ENCODE data around the gene KIAA1614.
A peak's percentile ranks its signal among the peaks of the same experiment; 100 is the strongest.

Gene KIAA1614

DNA sequence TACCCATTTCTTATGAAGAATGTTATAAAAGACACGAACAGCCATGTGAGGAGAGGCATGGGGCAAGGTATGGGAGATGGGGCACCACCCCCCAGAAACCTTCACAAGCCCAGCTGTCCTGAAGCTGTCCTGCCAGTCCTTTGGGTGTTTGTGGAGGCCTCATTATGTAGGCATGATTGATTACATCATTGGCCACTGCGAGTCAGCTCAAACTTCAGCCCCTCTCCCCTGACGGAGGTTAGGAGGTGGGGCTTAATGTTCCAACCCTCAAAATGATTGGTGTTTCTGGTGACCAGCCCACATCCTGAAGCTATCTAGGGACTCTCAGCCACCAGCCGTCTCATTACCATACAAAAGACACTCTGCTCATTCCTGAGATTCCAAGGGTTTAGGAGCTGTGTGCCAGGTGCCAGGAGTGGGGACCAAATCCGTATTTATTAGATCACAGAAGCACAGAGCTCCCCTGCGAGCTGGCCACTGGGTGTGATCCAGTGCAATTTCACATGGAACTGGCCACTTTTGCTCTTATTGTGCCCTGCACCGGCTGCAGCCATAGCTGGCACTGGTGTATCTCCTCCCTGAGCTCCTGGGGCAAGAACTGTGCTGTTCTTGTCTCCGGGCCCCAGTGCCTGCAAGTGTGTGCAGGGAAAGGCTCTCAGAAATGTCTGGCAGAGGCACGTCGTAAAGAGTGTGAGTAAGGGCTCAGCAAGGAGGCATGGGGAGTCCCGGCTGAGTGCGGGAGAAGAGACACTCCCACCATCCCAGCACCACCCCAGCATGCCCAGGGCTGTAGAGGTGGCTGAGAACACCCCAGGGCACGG is 10.5 kb downstream of the KIAA1614 start:
- H3K4me2 ChIP-seq (ENCODE audit: low read length) = peak overlapping the region; percentile 68
- H2BK15ac ChIP-seq (replicated peaks; ENCODE audit: low read depth) = no peak overlapping the region
- H3K56ac ChIP-seq (ENCODE audit: low read length) = peak overlapping the region; percentile 61
- peak overlapping the region; percentile 31 for H2BK5ac ChIP-seq (ENCODE audit: low read length)
- H3K23ac ChIP-seq (ENCODE audit: low read length) = peak overlapping the region; percentile 15
- WGBS (ENCODE audit: extremely low coverage, insufficient coverage, low lambda C conversion rate) = no CpG with 5 or more reads among the region's 13 CpGs
- H2AK5ac ChIP-seq (ENCODE audit: low read length) = peak overlapping the region; percentile 68
- no peak overlapping the region for H2BK120ac ChIP-seq (ENCODE audit: low read depth, low read length)
- H3K79me1 ChIP-seq (ENCODE audit: low read length) = no peaks in the 10 kb centered on the region
- peak overlapping the region; percentile 39 for H3K9ac ChIP-seq (ENCODE audit: low read length)
- no peak overlapping the region for H3K4ac ChIP-seq (ENCODE audit: low read depth, low read length)
- H3K18ac ChIP-seq (ENCODE audit: low read length) = peak overlapping the region; percentile 30
- H4K5ac ChIP-seq (ENCODE audit: low read length) = no peak overlapping the region
- peak overlapping the region; percentile 75 for H3K27ac ChIP-seq (ENCODE audit: low read depth, low read length)
- no peaks in the 10 kb centered on the region for H3K27me3 ChIP-seq (ENCODE audit: insufficient read depth, low read length, poor library complexity)
- H4K8ac ChIP-seq (ENCODE audit: low read depth, low read length) = no peak overlapping the region
- H3K36me3 ChIP-seq (ENCODE audit: control insufficient read depth, insufficient read depth, low read length) = no peaks in the 10 kb centered on the region
- H3K79me2 ChIP-seq (ENCODE audit: control insufficient read depth, insufficient read depth, low read length) = no peaks in the 10 kb centered on the region
- no peak overlapping the region for H3K4me3 ChIP-seq (ENCODE audit: low read length)
- DNase-seq = peak; percentile 99
- H3K4me1 ChIP-seq (ENCODE audit: control insufficient read depth, low read depth, low read length) = peaks cover 29% of the 10 kb centered on the region

DNA sequence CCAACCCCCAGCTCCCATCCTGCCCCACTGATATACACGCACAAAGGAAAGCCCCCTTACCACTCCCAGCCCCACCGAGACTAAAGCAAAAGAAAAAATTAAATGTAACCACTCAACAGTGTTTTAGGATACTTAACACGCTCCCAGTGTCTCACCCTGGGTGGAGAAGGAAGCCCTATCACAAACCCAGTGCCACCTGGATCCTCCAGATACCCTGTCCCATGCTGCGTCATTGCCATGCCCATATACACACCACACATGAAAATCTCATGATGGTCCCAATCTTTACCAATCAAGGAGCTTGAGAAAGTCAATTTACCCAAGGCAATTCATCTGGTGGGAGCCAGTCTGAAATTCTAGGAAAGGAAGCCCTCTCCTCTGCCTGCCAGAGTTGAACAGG is 11.2 kb downstream of the KIAA1614 start:
- DNase-seq = no peak
- Histone ChIP-seq H3K4me1 (ENCODE audit: control insufficient read depth, low read depth, low read length) (peaks cover 29% of the 10 kb centered on the region), H3K27ac (ENCODE audit: low read depth, low read length) (peak overlapping the region; percentile 75)

GRCh38 chr1:180924939-180925338 is 12.2 kb downstream of the KIAA1614 start:
- no peak for DNase-seq
- Histone ChIP-seq H2BK120ac (ENCODE audit: low read depth, low read length) (no peak overlapping the region), H3K4me3 (ENCODE audit: low read length) (no peak overlapping the region), H3K23ac (ENCODE audit: low read length) (peak overlapping the region; percentile 81), H2BK15ac (replicated peaks; ENCODE audit: low read depth) (no peak overlapping the region), H4K5ac (ENCODE audit: low read length) (no peak overlapping the region), H3K27ac (ENCODE audit: low read depth, low read length) (no peak overlapping the region), H3K27me3 (ENCODE audit: insufficient read depth, low read length, poor library complexity) (no peaks in the 10 kb centered on the region), H3K4me2 (ENCODE audit: low read length) (no peak overlapping the region), H3K4me1 (ENCODE audit: control insufficient read depth, low read depth, low read length) (peaks cover 29% of the 10 kb centered on the region), H3K9ac (ENCODE audit: low read length) (no peak overlapping the region), H2AK5ac (ENCODE audit: low read length) (no peak overlapping the region), H2BK5ac (ENCODE audit: low read length) (no peak overlapping the region), H3K36me3 (ENCODE audit: control insufficient read depth, insufficient read depth, low read length) (no peaks in the 10 kb centered on the region), H3K79me2 (ENCODE audit: control insufficient read depth, insufficient read depth, low read length) (no peaks in the 10 kb centered on the region), H4K8ac (ENCODE audit: low read depth, low read length) (no peak overlapping the region), H3K79me1 (ENCODE audit: low read length) (no peaks in the 10 kb centered on the region), H3K4ac (ENCODE audit: low read depth, low read length) (no peak overlapping the region), H3K56ac (ENCODE audit: low read length) (no peak overlapping the region), H3K18ac (ENCODE audit: low read length) (no peak overlapping the region)
- no CpG with 5 or more reads among the region's 2 CpGs for WGBS (ENCODE audit: extremely low coverage, insufficient coverage, low lambda C conversion rate)

More for the DNA sequence above, 11.2 kb downstream of the KIAA1614 start:
- Histone ChIP-seq H3K36me3 (ENCODE audit: control insufficient read depth, insufficient read depth, low read length) (no peaks in the 10 kb centered on the region), H2BK120ac (ENCODE audit: low read depth, low read length) (no peak overlapping the region), H2AK5ac (ENCODE audit: low read length) (peak overlapping the region; percentile 94), H2BK15ac (replicated peaks; ENCODE audit: low read depth) (no peak overlapping the region), H3K79me2 (ENCODE audit: control insufficient read depth, insufficient read depth, low read length) (no peaks in the 10 kb centered on the region), H3K4me3 (ENCODE audit: low read length) (no peak overlapping the region), H3K56ac (ENCODE audit: low read length) (peak overlapping the region; percentile 61), H3K79me1 (ENCODE audit: low read length) (no peaks in the 10 kb centered on the region), H3K4me2 (ENCODE audit: low read length) (no peak overlapping the region), H2BK5ac (ENCODE audit: low read length) (peak overlapping the region; percentile 31), H3K27me3 (ENCODE audit: insufficient read depth, low read length, poor library complexity) (no peaks in the 10 kb centered on the region), H4K5ac (ENCODE audit: low read length) (no peak overlapping the region), H3K4ac (ENCODE audit: low read depth, low read length) (no peak overlapping the region), H3K9ac (ENCODE audit: low read length) (no peak overlapping the region), H3K18ac (ENCODE audit: low read length) (peak overlapping the region; percentile 16), H4K8ac (ENCODE audit: low read depth, low read length) (no peak overlapping the region), H3K23ac (ENCODE audit: low read length) (peak overlapping the region; percentile 15)
- no CpG with 5 or more reads among the region's 4 CpGs for WGBS (ENCODE audit: extremely low coverage, insufficient coverage, low lambda C conversion rate)

DNA sequence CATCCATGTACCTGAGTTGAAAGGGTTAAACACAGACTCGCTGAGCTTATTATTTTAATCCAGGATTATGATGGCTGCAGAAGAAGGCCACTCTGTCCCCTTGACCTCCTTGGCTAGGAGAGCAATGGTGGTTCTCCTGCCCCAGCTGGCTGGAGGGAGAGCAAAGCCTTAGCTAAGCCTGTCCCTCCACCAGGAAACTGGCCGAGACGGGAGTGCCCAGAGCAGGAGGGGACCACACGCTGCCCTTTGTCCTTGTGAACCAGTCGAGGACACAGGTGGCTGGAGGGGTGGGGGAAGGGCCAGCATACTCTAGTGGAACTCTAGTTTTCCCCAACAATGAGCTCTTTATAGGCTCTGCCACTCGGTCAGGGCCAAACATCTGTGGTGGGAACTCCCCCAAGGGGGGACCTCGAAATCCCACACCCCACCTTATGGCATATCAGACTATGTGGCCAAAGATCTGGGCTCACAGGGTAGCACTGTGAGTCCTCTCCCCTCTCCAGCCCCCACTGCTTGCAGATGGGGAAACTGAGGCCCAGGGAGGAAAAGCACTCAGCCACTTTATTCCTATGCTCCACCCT is 12.9 kb downstream of the KIAA1614 start:
- DNase-seq = no peak

GRCh38 chr1:180926164-180926981 is 13.7 kb downstream of the KIAA1614 start:
- Histone ChIP-seq H2BK120ac (ENCODE audit: low read depth, low read length) (no peak overlapping the region), H3K4me3 (ENCODE audit: low read length) (no peak overlapping the region), H3K18ac (ENCODE audit: low read length) (no peak overlapping the region), H3K36me3 (ENCODE audit: control insufficient read depth, insufficient read depth, low read length) (no peaks in the 10 kb centered on the region), H3K4ac (ENCODE audit: low read depth, low read length) (no peak overlapping the region), H3K79me2 (ENCODE audit: control insufficient read depth, insufficient read depth, low read length) (no peaks in the 10 kb centered on the region), H2BK15ac (replicated peaks; ENCODE audit: low read depth) (no peak overlapping the region), H4K8ac (ENCODE audit: low read depth, low read length) (no peak overlapping the region), H3K27ac (ENCODE audit: low read depth, low read length) (no peak overlapping the region), H3K23ac (ENCODE audit: low read length) (no peak overlapping the region), H3K56ac (ENCODE audit: low read length) (peak overlapping the region; percentile 31), H3K27me3 (ENCODE audit: insufficient read depth, low read length, poor library complexity) (no peaks in the 10 kb centered on the region), H3K79me1 (ENCODE audit: low read length) (no peaks in the 10 kb centered on the region), H3K9ac (ENCODE audit: low read length) (no peak overlapping the region), H3K4me2 (ENCODE audit: low read length) (no peak overlapping the region), H3K4me1 (ENCODE audit: control insufficient read depth, low read depth, low read length) (peaks cover 27% of the 10 kb centered on the region), H2BK5ac (ENCODE audit: low read length) (no peak overlapping the region), H4K5ac (ENCODE audit: low read length) (no peak overlapping the region), H2AK5ac (ENCODE audit: low read length) (peak overlapping the region; percentile 38)
- no CpG with 5 or more reads among the region's 14 CpGs for WGBS (ENCODE audit: extremely low coverage, insufficient coverage, low lambda C conversion rate)
- no peak for DNase-seq

More for the DNA sequence above, 12.9 kb downstream of the KIAA1614 start:
- no peak overlapping the region for H3K4ac ChIP-seq (ENCODE audit: low read depth, low read length)
- H3K56ac ChIP-seq (ENCODE audit: low read length) = no peak overlapping the region
- H3K9ac ChIP-seq (ENCODE audit: low read length) = no peak overlapping the region
- H2BK15ac ChIP-seq (replicated peaks; ENCODE audit: low read depth) = no peak overlapping the region
- H3K18ac ChIP-seq (ENCODE audit: low read length) = no peak overlapping the region
- H3K4me1 ChIP-seq (ENCODE audit: control insufficient read depth, low read depth, low read length) = peaks cover 27% of the 10 kb centered on the region
- no peaks in the 10 kb centered on the region for H3K36me3 ChIP-seq (ENCODE audit: control insufficient read depth, insufficient read depth, low read length)
- WGBS (ENCODE audit: extremely low coverage, insufficient coverage, low lambda C conversion rate) = no CpG with 5 or more reads among the region's 7 CpGs
- H4K5ac ChIP-seq (ENCODE audit: low read length) = no peak overlapping the region
- no peak overlapping the region for H2BK5ac ChIP-seq (ENCODE audit: low read length)
- no peak overlapping the region for H4K8ac ChIP-seq (ENCODE audit: low read depth, low read length)
- H3K4me3 ChIP-seq (ENCODE audit: low read length) = no peak overlapping the region
- no peak overlapping the region for H3K23ac ChIP-seq (ENCODE audit: low read length)
- H2BK120ac ChIP-seq (ENCODE audit: low read depth, low read length) = no peak overlapping the region
- H2AK5ac ChIP-seq (ENCODE audit: low read length) = peak overlapping the region; percentile 38
- no peaks in the 10 kb centered on the region for H3K79me1 ChIP-seq (ENCODE audit: low read length)
- H3K27ac ChIP-seq (ENCODE audit: low read depth, low read length) = no peak overlapping the region
- H3K79me2 ChIP-seq (ENCODE audit: control insufficient read depth, insufficient read depth, low read length) = no peaks in the 10 kb centered on the region
- no peak overlapping the region for H3K4me2 ChIP-seq (ENCODE audit: low read length)
- no peaks in the 10 kb centered on the region for H3K27me3 ChIP-seq (ENCODE audit: insufficient read depth, low read length, poor library complexity)
